ENCODE results near the gene ANGPTL4.
"Not testable (repeated sequence)": the region's sequence is repeated elsewhere in the genome, so short reads cannot be mapped to it uniquely, and the experiment has no call there.

Gene ANGPTL4

DNA sequence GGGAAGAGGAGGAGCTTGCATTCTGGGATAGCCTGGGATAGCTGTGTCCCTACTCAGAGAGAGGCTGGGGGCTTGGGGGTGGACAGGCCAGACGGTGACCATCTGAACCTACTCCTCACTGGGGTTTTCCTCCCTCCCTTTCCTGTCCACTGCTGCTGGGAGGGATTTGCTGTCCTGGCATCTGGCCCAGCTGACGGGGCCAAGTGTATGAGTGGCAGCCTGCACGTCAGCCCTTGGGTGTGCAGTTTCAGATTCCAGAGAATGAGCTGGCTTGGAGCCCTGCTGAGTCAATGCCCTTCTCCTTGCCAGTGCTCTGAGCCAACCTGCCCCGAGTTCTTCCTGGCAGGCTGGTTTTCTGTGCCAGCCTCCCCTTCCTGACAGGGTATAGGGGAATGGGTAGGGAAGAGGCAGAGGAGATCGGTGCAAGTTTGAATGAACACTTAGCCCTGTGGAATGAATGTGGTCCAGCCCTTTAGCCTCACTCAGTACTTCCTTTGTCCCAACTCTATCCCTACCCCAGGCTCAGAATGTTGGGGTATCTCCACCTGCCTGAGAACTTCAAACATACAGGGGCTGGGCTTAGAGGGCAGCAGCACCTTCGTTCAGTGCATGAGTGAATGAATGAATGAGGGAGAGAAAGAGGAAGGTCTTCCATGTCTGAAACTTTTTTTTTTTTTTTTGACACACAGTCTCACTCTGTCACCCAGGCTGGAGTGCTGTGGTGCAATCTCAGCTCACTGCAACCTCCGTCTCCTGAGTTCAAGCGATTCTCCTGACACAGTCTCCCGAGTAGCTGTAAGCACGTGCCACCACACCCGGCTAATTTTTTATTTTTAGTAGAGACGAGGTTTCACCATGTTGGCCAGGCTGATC, 1.8 kb upstream of the ANGPTL4 start:
- no peaks in the 10 kb centered on the region for H3K9me3 Mint-ChIP-seq
- no peaks in the 10 kb centered on the region for H3K36me3 Mint-ChIP-seq
- peak; percentile 27 to 33 for ATAC-seq (replicated peaks)
- no peak for DNase-seq
- H3K4me1 Mint-ChIP-seq, result peaks cover 11 to 19% of the 10 kb centered on the region in 2 donors
- peaks cover 33 to 48% of the 10 kb centered on the region in 2 donors for H3K27me3 Mint-ChIP-seq
- H3K27ac Mint-ChIP-seq, result no peak overlapping the region
- H3K4me3 Mint-ChIP-seq, result no peak overlapping the region

GRCh38 chr19:8366121-8366581, 2.2 kb downstream of the ANGPTL4 start:
- Mint-ChIP-seq H3K4me3 (no peak overlapping the region), H3K36me3 (peaks cover 0 to 7% of the 10 kb centered on the region in 2 donors), H3K27me3 (peaks cover 44 to 67% of the 10 kb centered on the region in 2 donors), H3K27ac (no peak overlapping the region), H3K9me3 (no peaks in the 10 kb centered on the region), H3K4me1 (peaks cover 19 to 26% of the 10 kb centered on the region in 2 donors)
- ATAC-seq (replicated peaks) (no peak), DNase-seq (no peak)

- H3K27me3 Mint-ChIP-seq, result peaks cover 40 to 61% of the 10 kb centered on the region in 2 donors
- H3K4me3 Mint-ChIP-seq, result no peak overlapping the region
- no peak for DNase-seq
- H3K9me3 Mint-ChIP-seq, result no peaks in the 10 kb centered on the region
- ATAC-seq (replicated peaks), result no peak
- H3K27ac Mint-ChIP-seq, result no peak overlapping the region
- H3K36me3 Mint-ChIP-seq, result peaks cover 0 to 7% of the 10 kb centered on the region in 2 donors
- H3K4me1 Mint-ChIP-seq, result peaks cover 19 to 26% of the 10 kb centered on the region in 2 donors
These were observed 3.0 kb downstream of the ANGPTL4 start for GRCh38 chr19:8366961-8367326.

- Mint-ChIP-seq H3K9me3 (no peaks in the 10 kb centered on the region), H3K27ac (no peak overlapping the region), H3K4me1 (peaks cover 19 to 26% of the 10 kb centered on the region in 2 donors), H3K4me3 (no peak overlapping the region), H3K36me3 (peaks cover 0 to 7% of the 10 kb centered on the region in 2 donors), H3K27me3 (peaks cover 40 to 56% of the 10 kb centered on the region in 2 donors)
- ATAC-seq (replicated peaks) (no peak), DNase-seq (no peak)
These were observed 3.5 kb downstream of the ANGPTL4 start for GRCh38 chr19:8367327-8368001.

DNA sequence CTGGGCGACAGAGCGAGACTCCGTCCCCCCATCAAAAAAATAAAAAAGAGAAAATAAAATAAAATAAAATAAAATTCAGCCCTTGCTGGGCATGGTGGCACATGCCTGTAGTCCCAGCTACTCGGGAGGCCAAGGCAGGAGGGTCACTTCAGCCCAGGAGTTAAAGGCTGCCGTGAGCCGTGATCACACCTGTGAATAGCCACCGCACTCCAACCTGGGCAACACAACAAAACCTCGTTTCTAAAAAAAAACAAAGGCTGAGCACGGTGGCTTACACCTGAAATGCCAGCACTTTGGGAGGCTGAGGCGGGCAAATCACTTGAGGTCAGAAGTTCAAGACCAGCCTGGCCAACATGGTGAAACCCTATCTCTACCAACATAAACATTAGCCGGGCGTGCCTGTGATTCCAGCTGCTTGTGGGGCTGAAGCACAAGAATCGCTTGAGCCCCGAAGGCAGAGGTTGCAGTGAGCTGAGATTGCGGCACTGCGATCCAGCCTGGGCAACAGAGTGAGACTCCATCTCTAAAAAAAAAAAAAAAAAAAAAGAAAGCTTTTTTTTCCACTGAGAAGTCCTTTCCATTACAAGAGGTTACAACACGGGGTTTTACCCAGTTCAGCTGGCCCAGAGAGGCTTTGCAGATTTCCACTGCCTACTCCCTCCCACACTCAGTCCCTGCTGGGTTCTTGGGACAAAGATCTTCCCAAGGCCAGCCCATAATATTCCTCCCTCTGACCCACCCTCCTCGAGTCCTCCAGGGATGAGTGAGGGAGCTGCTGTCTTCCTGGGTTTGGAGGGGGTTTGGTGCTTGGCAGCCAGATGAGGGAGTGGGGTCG, 6.4 kb downstream of the ANGPTL4 start:
- peaks cover 27 to 37% of the 10 kb centered on the region in 2 donors for H3K27me3 Mint-ChIP-seq
- no peak overlapping the region for H3K4me3 Mint-ChIP-seq
- DNase-seq (no peak), ATAC-seq (replicated peaks) (no peak)
- H3K4me1 Mint-ChIP-seq, result peaks cover 10 to 11% of the 10 kb centered on the region in 2 donors
- H3K9me3 Mint-ChIP-seq, result no peaks in the 10 kb centered on the region
- H3K36me3 Mint-ChIP-seq, result peaks cover 0 to 11% of the 10 kb centered on the region in 2 donors
- H3K27ac Mint-ChIP-seq, result no peak overlapping the region

DNA sequence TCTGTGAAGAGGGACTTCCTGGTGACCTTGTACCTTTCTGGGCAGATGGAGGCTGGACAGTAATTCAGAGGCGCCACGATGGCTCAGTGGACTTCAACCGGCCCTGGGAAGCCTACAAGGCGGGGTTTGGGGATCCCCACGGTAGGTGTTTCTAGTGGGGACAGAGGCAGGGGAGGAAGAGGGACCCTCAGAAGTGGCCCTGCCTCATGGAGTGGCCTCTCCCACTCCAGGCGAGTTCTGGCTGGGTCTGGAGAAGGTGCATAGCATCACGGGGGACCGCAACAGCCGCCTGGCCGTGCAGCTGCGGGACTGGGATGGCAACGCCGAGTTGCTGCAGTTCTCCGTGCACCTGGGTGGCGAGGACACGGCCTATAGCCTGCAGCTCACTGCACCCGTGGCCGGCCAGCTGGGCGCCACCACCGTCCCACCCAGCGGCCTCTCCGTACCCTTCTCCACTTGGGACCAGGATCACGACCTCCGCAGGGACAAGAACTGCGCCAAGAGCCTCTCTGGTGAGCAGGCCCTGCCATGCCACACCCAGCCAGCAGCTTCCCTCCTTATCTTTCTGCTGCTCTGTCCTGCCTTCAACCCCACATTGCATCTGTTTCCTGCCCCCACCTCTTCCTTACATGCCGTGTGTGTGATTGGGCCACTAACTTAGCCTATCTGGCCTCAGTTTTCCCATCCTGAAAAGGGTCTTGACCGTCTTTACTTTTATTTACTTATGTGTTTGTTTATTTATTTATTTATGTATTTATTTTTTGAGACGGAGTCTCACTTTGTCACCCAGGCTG, 7.3 kb downstream of the ANGPTL4 start:
- peaks cover 10 to 11% of the 10 kb centered on the region in 2 donors for H3K4me1 Mint-ChIP-seq
- ATAC-seq (replicated peaks), result no peak
- peaks cover 20 to 29% of the 10 kb centered on the region in 2 donors for H3K27me3 Mint-ChIP-seq
- no peak overlapping the region for H3K4me3 Mint-ChIP-seq
- no peak for DNase-seq
- H3K9me3 Mint-ChIP-seq, result no peaks in the 10 kb centered on the region
- peaks cover 0 to 14% of the 10 kb centered on the region in 2 donors for H3K36me3 Mint-ChIP-seq
- H3K27ac Mint-ChIP-seq, result no peak overlapping the region

- ATAC-seq (replicated peaks) (no peak), DNase-seq (no peak)
- peaks cover 0 to 3% of the 10 kb centered on the region in 2 donors for H3K4me1 Mint-ChIP-seq
- peaks cover 14 to 21% of the 10 kb centered on the region in 2 donors for H3K36me3 Mint-ChIP-seq
- H3K4me3 Mint-ChIP-seq, result no peak overlapping the region
- H3K9me3 Mint-ChIP-seq, result no peaks in the 10 kb centered on the region
- H3K27me3 Mint-ChIP-seq, result no peaks in the 10 kb centered on the region
- no peak overlapping the region for H3K27ac Mint-ChIP-seq
These were observed 10.2 kb downstream of the ANGPTL4 start for GRCh38 chr19:8373867-8374813.

- H3K4me3 Mint-ChIP-seq; H3K27me3 Mint-ChIP-seq; DNase-seq; H3K27ac Mint-ChIP-seq; H3K4me1 Mint-ChIP-seq; H3K9me3 Mint-ChIP-seq; ATAC-seq (replicated peaks): not testable (repeated sequence)
- peaks cover 21 to 35% of the 10 kb centered on the region in 2 donors for H3K36me3 Mint-ChIP-seq
These were observed 11.8 kb downstream of the ANGPTL4 start for GRCh38 chr19:8375766-8376165.

DNA sequence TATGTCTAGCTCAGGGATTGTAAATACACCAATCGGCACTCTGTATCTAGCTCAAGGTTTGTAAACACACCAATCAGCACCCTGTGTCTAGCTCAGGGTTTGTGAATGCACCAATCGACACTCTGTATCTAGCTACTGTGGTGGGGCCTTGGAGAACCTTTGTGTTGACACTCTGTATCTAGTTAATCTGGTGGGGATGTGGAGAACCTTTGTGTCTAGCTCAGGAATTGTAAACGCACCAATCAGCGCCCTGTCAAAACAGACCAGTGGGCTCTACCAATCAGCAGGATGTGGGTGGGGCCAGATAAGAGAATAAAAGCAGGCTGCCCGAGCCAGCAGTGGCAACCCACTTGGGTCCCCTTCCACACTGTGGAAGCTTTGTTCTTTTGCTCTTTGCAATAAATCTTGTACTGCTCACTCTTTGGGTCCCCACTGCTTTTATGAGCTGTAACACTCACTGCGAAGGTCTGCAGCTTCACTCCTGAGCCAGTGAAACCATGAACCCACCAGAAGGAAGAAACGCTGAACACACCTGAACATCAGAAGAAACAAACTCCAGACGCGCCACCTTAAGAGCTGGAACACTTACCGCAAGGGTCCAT, 12.5 kb downstream of the ANGPTL4 start:
- H3K4me1 Mint-ChIP-seq; H3K9me3 Mint-ChIP-seq; ATAC-seq (replicated peaks); H3K27ac Mint-ChIP-seq; H3K4me3 Mint-ChIP-seq; H3K27me3 Mint-ChIP-seq; DNase-seq: not testable (repeated sequence)
- H3K36me3 Mint-ChIP-seq, result peaks cover 21 to 36% of the 10 kb centered on the region in 2 donors

DNA sequence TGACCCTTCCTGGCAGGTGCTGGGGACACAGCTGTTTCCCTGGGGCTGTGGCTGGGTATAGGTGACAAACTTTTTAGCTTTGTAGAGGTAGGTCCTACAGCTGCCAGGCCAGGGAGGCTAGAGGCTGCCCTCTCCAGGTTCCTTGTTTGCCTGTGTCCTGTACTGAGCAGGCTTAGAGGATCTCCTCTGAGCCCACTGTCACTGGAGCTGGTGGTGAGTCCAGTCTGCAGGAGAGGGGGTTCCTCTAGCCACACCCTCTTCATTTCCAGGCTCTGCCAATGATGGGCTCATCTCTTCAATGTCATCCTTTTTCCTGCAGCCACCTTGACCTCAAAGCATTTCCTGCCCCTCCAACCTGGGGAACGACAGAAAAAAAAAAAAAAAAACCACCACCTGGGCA, 13.6 kb downstream of the ANGPTL4 start:
- no peak overlapping the region for H3K4me3 Mint-ChIP-seq
- ATAC-seq (replicated peaks) (no peak), DNase-seq (no peak)
- H3K36me3 Mint-ChIP-seq, result peaks cover 21 to 36% of the 10 kb centered on the region in 2 donors
- H3K27ac Mint-ChIP-seq, result no peak overlapping the region
- peaks cover 3 to 4% of the 10 kb centered on the region in 2 donors for H3K9me3 Mint-ChIP-seq
- H3K27me3 Mint-ChIP-seq, result no peaks in the 10 kb centered on the region
- H3K4me1 Mint-ChIP-seq, result no peaks in the 10 kb centered on the region

DNA sequence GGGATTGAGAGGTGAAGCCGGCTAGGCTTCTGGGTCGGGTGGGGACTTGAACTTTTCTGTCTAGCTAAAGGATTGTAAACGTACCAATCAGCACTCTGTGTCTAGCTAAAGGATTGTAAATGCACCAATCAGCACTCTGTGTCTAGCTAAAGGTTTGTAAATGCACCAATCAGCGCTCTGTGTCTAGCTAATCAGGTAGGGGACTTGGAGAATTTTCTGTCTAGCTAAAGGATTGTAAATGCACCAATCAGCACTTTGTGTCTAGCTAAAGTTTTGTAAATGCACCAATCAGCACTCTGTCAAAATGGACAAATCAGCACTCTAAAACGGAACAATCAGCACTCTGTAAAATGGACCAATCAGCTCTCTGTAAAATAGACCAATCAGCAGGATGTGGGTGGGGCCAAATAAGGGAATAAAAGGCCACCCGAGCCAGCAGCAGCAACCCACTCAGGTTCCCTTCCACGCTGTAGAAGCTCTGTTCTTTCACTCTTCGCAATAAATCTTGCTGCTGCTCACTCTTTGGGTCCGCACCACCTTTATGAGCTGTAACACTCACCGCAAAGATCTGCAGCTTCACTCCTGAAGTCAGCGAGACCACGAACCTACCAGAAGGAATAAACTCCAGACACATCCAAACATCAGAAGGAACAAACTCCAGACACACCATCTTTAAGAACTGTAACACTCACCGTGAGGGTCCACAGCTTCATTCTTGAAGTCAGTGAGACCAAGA, 15.4 kb downstream of the ANGPTL4 start:
- H3K27ac Mint-ChIP-seq; H3K4me3 Mint-ChIP-seq; ATAC-seq (replicated peaks); H3K9me3 Mint-ChIP-seq; H3K4me1 Mint-ChIP-seq; DNase-seq; H3K27me3 Mint-ChIP-seq: not testable (repeated sequence)
- peaks cover 21 to 32% of the 10 kb centered on the region in 2 donors for H3K36me3 Mint-ChIP-seq

- H3K27ac Mint-ChIP-seq; H3K4me3 Mint-ChIP-seq; H3K27me3 Mint-ChIP-seq; H3K9me3 Mint-ChIP-seq; DNase-seq; ATAC-seq (replicated peaks); H3K4me1 Mint-ChIP-seq: not testable (repeated sequence)
- peaks cover 2 to 22% of the 10 kb centered on the region in 2 donors for H3K36me3 Mint-ChIP-seq
These were observed 20.6 kb downstream of the ANGPTL4 start for GRCh38 chr19:8384569-8384968.
